Prostate gland (tissue), 2 donors: ENCODE results near the gene TPRN. TPM values are rescaled to one million over a fixed set of nuclear protein-coding genes. Genes with fewer than 3 reads are reported as not detected.
A peak's percentile ranks its signal among the peaks of the same experiment; 100 is the strongest.

ENCODE experiments used
- DNase-seq: peaks from one replicate; pipeline ENCODE4 v3.0.0-alpha.2; 2019; ENCODE audit warnings: low spot score
- H3K27ac ChIP-seq, 2 donors: fragments of 200-600 bp; sonication (generic); 2 replicates each; pipeline ENCODE4 v1.5.1; 2017 to 2019
- H3K27me3 ChIP-seq: fragments of 200-600 bp; sonication (generic); replicated peaks from 2 replicates; pipeline ENCODE4 v1.5.1; 2019; ENCODE audit not compliant: insufficient read depth
- H3K36me3 ChIP-seq, 2 donors: fragments of 200-600 bp; sonication (generic); 1 replicate in 1 of 2; 2 replicates in 1 of 2; pipeline versions ENCODE4 v1.5.1 to v1.8.1; 2017 to 2019
- H3K4me1 ChIP-seq: fragments of 200-600 bp; sonication (generic); replicated peaks from 2 replicates; pipeline ENCODE4 v1.5.1; 2019
- H3K4me3 ChIP-seq, 2 donors: fragments of 200-600 bp; sonication (generic); 2 replicates each; pipeline ENCODE4 v1.5.1; 2017 to 2019
- H3K9me3 ChIP-seq: fragments of 200-600 bp; sonication (generic); 2 replicates; pipeline ENCODE4 v1.5.1; 2017
- CTCF ChIP-seq, 4 experiments: fragments of 200-600 bp in 2 of 4; fragments of 450-650 bp in 2 of 4; sonication (generic) in 2 of 4; IDR thresholded peaks; 1 replicate in 3 of 4; 2 replicates in 1 of 4; pipeline ENCODE4 v1.5.1; 2016 to 2019; ENCODE audit warnings: antibody characterized with exemption in 4 of 4, mild to moderate bottlenecking in 2 of 4, moderate library complexity in 2 of 4
- POLR2A ChIP-seq: fragments of 450-650 bp; IDR thresholded peaks from one replicate; pipeline ENCODE4 v1.6.1; 2016; ENCODE audit warnings: antibody characterized with exemption, mild to moderate bottlenecking
- POLR2AphosphoS5 ChIP-seq: sonication (generic); formaldehyde crosslinking; IDR thresholded peaks from one replicate; pipeline ENCODE4 v1.6.1; 2017; ENCODE audit warnings: antibody characterized with exemption
- WGBS: methylation state at CpG from one replicate; pipeline ENCODE4 v1.1.5; 2018; 5-methylcytosine and 5-hydroxymethylcytosine counted together
- intact Hi-C: fragments of 100-400 bp; cut with DNase I; formaldehyde crosslinking; loops from one replicate; pipeline ENCODE4 v1.14.2; 2022
- total RNA-seq, 2 donors: library from RNA; depleted of rRNA; stranded (reverse); fragments of >200 nt; gene quantifications; one replicate each; pipeline ENCODE4 v1.1.0, GENCODE V29; 2016

Gene TPRN
- total RNA-seq, 2 donors from 2014 or later: 26.1 to 30.4 TPM

GRCh38 chr9:137228968-137229896 lies 28.7 kb upstream of the TPRN start:
- WGBS: 49% methylated on average over 21 of the region's 27 CpGs
- Histone ChIP-seq H3K27ac (no peak overlapping the region), H3K9me3 (no peaks in the 10 kb centered on the region), H3K36me3 (no peaks in the 10 kb centered on the region), H3K4me3 (no peak overlapping the region), H3K4me1 (peaks cover 4% of the 10 kb centered on the region), H3K27me3 (peaks cover 4% of the 10 kb centered on the region)
- DNase-seq: no peak
- TF ChIP-seq POLR2AphosphoS5 (no peak), CTCF (IDR thresholded peaks at IDR 0.05) (no peak), POLR2A (no peak)
- intact Hi-C loops: loop anchor here (5.0 kb wide), 1 partner anchor 112 kb away; no protein-coding TSS in a partner anchor

GRCh38 chr9:137228506-137228967 lies 28.0 kb upstream of the TPRN start:
- peaks cover 4% of the 10 kb centered on the region for H3K27me3 ChIP-seq
- H3K4me1 ChIP-seq: peaks cover 4% of the 10 kb centered on the region
- no peak overlapping the region for H3K4me3 ChIP-seq
- no peaks in the 10 kb centered on the region for H3K9me3 ChIP-seq
- intact Hi-C loops: loop anchor here (5.0 kb wide), 1 partner anchor 111 kb away; no protein-coding TSS in a partner anchor
- no peak for TF ChIP-seq CTCF (IDR thresholded peaks at IDR 0.05)
- no peak for TF ChIP-seq POLR2A
- no peak for TF ChIP-seq POLR2AphosphoS5
- H3K36me3 ChIP-seq: no peaks in the 10 kb centered on the region
- WGBS: 60% methylated on average over 21 of the region's 29 CpGs
- H3K27ac ChIP-seq: no peak overlapping the region
- DNase-seq: no peak

- no peak overlapping the region for H3K27ac ChIP-seq
These were observed 27.4 kb upstream of the TPRN start for GRCh38 chr9:137227853-137228505.

GRCh38 chr9:137227054-137227852 lies 26.7 kb upstream of the TPRN start, which contains the start of gene RNF224:
RNF224 (plus strand) TSS chr9:137227502; CDS start chr9:137228336, 834 bp downstream.
- Histone ChIP-seq H3K36me3 (no peaks in the 10 kb centered on the region), H3K4me3 (no peak within 1 kb of the TSS), H3K4me1 (peaks cover 4% of the 10 kb centered on the region), H3K27me3 (peaks cover 4% of the 10 kb centered on the region), H3K9me3 (no peaks in the 10 kb centered on the region), H3K27ac (peak within 1 kb of the TSS; percentile 66 to 79)
- intact Hi-C loops: loop anchor here (5.0 kb wide), 1 partner anchor 110 kb away; no protein-coding TSS in a partner anchor
- no peak for TF ChIP-seq POLR2A
- peak; percentile 57 to 98 (median 88) for TF ChIP-seq CTCF (IDR thresholded peaks at IDR 0.05)
- WGBS: 24% methylated on average over 23 of the region's 25 CpGs
- DNase-seq: peak; percentile 79

More at GRCh38 chr9:137227853-137228505, 27.4 kb upstream of the TPRN start:
- no peak for DNase-seq
- Histone ChIP-seq H3K27me3 (peaks cover 4% of the 10 kb centered on the region), H3K4me3 (no peak overlapping the region), H3K9me3 (no peaks in the 10 kb centered on the region), H3K4me1 (peaks cover 4% of the 10 kb centered on the region), H3K36me3 (no peaks in the 10 kb centered on the region)
- WGBS: 37% methylated on average over 18 of the region's 18 CpGs
- intact Hi-C loops: loop anchor here (5.0 kb wide), 1 partner anchor 111 kb away; no protein-coding TSS in a partner anchor
- TF ChIP-seq POLR2AphosphoS5: no peak
- TF ChIP-seq CTCF (IDR thresholded peaks at IDR 0.05): no peak
- no peak for TF ChIP-seq POLR2A
